ENCODE measurements around the gene OVAAL.
"Not testable (repeated sequence)": the region's sequence is repeated elsewhere in the genome, so short reads cannot be mapped to it uniquely, and the experiment has no call there.

Gene OVAAL

DNA sequence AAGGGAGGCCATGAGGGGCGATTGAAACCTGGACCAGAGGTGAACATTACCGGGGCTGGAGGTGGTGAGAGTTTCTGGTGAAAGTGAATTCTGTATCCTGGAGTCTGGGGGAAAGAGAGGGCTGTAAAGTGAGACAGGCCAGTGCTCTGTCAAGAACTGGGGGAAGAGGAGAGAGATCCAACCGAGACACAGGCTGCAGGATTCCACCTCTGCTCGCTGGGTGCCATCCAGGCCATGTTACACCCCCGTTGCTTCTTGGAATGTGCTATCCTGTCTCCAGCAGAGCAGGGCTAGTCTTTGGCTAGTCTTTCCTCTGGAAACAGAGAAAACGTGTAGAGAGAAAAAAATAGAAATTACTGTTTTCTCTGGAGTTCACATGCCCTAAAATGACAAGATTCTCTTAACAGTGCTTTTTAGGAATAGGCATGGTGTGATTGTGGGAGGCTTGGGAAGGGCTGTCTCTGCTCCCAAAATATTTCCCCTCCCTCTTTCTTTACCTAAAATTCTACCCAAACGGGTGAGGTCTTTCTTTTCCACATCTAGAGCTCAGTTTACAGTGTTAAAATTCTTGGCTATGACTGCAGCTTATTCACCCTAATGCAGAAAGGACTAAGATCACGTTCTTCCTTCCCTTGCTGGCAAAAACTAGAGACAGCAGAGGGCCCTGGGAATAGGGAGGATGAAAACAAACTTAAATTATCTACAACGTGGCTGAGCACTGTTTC is 16.5 kb upstream of the OVAAL start:
- no peak for DNase-seq

DNA sequence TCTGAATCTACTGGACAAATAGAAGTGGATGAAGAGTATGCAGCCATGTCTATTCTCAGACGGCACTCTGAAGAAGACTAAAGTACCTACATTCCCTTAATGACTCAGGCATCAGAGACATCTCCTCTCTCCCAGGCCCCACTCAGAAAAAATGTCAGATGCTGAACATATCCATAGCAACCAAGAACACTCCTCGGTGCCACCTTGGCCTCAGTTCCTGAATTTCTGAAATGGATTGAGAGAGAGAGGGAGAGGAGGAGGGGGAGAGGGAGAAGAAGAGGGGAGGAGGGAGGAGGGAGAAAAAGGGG is 16.0 kb upstream of the OVAAL start:
- no peak for DNase-seq

DNA sequence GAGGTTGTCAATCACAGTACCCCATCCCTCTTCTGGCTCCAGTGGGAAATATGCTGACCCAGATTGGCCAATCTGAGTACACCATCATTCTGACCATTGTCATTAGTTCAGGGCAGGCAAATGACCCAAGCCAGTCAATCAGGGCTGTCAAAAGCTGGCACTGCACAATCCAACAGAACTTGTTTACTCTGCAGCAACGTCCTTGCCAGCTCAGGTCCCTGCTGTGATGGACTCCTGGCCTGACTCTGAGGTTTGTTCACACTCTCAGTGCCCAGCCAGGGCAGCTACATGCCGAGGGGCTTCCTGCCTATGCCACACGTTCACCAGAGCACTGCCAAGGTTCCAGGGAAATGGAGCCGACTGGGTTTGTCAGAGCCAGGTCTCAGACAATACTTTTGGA is 14.7 kb upstream of the OVAAL start:
- DNase-seq: no peak

DNA sequence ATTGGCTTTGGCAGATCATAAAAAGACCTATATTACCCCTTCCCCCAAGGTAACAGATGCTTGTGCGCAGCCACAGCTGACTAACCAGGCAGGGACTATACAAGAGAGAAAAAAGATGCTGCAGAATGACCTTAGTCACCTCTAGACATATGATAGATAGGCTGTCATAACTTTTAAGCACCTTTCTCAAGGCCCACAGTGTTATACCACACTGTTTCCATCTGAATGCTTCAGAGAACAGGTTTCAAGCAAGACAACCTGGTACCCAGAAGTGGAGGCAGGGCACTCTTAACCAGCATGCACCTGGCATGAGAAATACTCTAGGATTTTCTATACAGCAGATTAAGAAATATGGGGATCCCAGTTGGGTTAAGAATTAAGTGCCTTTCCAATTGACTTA is 12.8 kb upstream of the OVAAL start:
- DNase-seq: no peak

DNA sequence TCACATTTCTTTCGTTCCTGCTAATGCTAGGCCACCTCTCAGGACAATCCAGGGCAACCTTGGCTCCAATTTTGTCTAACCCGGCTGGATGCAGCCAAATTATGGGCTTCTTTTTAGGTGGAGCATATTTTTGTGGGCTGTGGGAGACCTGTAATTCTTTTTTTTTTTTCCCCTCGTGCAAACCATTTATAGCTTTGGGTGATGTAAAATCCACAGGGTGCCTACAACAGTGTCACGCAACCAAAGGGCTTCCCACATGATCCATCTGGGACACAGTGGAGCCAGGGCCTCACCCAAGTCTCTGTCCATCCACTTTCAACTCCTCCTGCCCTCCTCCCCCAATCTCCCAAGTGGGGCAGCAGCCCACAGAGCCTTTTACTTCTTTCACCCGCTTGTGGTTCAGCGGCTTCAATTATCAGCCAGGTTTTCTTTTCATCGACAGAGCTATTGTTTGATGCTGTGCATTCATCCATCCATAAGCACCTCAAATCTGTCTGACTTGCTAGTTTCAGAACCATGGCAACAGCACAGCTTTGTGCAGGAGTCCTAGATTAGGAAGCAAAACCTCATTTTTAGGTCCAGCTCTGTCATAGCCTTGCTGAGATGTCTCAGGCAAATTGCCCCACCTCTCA is 10.0 kb upstream of the OVAAL start:
- DNase-seq: no peak

DNA sequence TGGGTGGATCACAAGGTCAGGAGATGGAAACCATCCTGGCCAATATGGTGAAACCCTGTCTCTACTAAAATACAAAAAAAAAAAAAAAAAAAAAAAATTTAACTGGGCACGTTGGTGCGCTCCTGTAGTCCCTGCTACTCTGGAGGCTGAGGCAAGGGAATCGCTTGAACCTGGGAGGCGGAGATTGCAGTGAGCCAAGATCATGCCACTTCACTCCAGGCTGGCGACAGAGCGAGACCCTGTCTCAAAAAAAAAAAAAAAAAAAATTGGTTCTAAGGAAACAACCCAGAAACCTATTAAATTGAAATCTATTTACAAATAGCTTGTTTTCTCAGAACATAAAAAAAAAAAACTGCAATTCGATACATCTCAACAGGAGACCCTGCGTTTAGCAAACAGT is 9.0 kb upstream of the OVAAL start:
- not testable (repeated sequence) for DNase-seq

DNA sequence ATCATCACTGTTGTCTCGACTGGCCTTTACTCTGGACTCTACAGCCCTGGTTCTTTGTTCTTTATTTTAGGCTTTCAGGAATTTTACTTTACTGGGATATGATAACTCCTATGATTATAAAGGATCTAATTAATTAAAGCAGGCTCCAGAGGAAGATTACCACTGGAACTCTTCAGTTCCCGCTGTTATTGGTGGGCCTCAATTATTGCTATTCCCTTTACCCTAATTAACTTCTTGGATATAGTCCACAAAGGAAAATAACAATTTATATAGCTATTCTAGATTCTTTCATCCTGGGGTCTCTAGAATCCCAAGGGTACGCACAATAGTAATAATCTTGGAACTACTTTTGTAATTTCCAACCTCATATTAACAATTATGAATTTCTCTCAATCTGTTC is 8.5 kb upstream of the OVAAL start:
- DNase-seq: no peak

DNA sequence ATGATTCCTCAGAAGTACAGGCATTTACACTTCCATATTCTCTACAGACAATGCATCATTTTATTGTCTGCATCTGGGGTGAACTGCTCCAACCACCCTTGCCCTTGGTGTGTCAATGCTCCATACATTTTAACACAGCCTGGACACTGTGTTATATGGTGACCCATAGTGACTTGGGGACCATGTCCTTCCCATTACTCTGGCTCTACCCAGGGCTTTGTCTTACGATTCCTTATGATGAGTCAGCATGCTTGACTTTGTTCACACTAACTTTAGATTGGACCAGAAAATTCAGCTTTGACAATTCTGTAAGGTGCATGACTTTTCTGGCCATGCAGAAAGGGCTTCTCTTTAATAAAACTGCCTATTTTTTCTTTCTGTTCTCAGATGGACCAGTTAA is 6.8 kb upstream of the OVAAL start:
- no peak for DNase-seq

DNA sequence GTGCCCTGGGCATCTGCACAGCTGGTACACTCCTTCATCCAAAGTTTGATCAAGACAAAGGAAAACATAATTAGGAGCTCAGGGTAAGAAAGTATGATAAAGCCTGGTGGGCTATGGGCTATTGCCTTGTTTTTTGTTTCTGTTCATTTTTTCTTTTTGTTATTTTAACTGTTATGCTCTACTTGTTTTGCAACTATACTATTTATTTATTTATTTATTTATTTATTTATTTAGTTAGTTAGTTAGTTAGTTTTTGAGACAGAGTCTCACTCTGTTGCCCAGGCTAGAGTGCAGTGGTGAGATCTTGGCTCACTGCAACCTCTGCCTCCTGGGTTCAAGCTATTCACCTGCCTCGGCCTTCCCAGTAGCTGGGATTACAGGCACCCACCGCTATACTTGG is 5.7 kb upstream of the OVAAL start:
- DNase-seq: not testable (repeated sequence)

DNA sequence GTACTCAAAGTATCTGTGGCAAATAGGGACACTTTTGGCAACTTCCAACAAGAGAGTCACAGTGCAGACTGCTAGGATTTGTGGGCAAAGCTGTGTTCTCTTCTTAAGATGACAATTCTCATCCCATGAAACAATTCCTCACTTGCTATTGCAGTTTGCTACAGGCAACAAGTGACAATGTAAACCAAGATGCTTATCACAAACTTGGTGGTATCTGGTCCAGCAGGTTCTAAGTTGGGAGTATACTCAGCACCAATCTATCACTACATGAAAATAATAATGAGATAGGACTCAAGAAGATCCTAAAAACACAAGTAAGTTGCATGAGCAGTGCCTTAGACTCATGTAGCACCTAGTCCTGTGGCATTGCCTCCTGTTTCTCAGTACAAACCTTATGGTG is 3.4 kb upstream of the OVAAL start:
- no peak for DNase-seq

DNA sequence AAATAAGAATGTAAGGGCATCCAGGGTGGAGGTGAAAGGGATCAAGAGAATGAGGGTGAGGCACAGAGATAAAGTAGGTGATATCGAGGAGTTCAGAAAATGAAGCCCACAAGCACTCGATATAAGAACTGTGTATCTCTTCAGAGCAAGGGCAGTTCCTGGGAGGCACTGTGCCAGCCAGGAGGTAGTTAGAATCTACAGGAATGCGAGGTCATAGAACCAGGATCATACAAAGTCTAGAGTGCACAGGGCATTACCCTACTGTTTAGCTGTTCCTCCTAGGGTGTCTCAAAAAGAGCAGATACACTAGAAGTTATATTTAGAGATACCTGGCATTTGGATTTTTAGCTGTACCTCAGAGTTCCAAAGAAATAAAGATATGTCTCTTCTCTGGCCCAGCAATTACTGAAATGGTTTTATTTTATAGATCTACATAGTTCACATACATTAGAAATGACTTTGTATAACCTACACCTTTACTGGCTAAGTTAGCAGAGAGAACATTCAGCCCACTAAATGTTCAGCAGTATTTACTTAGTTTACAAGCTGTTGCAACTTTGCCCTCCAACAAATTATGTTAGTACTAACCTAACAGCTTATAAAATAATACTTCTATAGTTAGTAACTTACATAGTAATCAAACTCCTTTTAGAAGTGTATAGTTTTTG is 1.6 kb downstream of the OVAAL start:
- DNase-seq: no peak

DNA sequence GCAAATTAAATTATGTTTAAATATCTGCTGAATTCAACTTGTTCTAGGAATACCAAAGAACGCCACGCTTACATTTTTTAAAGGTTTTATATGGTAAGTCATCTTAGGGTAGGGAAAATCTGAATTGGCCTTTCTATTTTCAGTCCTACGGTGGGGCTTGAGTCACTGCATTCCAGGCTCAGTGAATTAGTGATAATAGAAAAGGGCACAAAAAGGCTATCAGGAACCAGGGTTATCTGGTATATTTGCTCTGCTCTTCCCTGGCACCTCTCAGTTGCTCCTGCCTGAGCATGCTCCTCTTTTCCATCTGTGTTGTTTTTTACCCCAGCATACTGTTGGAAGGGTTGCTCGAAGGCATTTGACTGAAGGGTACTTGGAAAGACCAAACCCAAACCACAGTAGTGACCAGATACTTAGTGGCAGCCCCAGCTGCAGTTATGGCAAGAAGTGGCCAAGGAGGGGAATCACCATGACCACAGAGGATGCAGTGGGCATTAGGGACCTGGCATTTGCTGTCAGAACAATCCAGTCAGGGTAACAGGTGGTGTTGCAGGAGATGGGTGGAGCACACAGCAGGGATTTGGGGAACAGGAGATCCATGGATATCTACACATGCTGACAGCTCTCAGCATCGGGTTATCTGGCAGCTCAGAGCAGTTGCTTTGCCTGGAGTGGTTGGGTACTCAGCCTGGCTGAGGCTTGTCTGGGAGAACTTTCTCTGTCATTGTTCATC is 2.3 kb downstream of the OVAAL start:
- DNase-seq: no peak

DNA sequence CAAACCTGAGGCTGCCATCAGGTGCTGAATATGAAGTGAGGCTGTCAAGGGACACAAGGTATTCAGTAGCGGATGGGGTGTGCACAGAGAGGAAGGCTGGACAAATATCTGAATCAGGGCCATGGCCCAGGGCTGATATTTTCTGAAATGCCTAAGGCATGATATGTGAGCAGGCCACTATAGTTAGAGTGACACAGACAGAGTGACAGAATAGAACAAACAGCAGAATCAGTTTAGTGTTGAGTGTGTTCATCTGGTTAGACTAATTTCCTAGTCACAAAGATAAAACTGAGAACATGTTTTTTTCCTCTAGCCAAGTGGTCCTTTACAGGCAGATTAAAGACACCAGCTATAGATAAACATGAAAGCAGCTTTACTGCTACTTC is 3.9 kb downstream of the OVAAL start:
- no peak for DNase-seq

DNA sequence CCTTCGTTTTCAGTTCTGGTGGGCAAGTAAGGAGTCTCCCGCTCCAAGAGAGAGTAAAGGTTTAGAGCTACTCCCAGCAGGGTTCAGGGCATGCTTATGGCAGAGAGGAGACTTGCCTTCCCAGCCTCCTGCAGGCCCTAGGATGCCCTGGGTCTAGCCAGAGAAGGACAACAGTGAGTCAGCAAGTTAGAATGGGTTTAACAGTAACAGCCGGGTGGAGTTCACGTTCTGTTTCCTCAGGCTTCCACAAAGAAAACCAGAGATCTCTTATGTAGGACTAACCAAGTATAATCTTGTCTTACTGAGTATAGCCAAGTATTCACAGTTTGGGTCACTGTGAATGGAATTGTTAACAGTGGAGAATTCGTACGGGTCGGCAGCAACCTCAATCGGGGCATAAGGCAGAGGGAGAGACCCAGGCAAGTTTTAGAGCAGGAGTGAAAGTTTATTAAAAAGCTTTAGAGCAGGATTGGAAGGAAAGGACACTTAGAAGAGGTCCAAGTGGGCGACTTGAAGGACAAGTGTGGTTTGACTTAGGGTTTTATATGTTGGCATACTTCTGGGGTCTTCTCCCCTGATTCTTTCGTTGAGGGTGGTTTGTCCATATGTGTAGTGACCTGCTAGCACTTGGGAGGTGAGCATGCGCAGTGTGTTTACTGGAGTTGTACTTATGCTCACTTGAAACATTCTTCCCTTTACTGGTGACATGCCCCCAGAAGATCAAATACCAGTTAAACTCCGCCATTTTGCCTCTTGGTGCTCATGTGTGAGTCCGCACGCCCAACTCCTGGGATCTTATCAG is 4.5 kb downstream of the OVAAL start:
- DNase-seq: no peak

DNA sequence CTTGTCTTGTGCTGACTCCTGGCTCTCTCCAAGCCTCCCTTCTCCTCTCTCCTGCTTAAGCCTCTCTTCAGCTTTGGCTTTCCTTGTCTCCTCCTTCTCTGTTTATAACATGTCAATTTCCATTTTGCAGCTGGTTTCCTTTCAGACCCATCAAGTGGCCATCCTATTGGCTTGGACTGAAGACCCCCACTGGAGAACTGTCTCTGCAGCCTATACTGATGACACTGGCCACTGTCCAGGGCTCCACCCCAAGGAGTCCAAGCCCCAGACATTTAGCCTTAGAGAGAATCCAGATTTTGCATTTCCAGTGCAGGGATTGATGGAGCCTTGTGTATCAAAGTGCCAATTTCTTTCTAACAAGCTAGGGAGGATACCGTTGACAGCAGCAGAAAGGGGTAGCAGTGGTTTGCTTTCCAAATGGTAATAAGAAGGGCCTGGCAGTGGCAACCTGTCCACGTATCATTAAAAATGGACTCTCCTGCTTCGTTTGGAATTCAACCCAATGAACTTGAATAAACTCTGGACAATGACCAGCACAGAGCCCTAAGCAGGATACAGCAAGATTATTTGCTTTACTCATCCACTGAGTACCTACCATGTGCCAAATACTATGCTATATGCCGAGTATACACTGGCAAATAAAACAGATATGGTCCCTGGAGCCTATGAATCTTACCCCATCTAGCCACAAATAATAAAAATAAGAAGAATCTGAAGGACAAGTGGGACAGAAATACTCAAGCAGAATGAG is 6.5 kb downstream of the OVAAL start:
- no peak for DNase-seq

DNA sequence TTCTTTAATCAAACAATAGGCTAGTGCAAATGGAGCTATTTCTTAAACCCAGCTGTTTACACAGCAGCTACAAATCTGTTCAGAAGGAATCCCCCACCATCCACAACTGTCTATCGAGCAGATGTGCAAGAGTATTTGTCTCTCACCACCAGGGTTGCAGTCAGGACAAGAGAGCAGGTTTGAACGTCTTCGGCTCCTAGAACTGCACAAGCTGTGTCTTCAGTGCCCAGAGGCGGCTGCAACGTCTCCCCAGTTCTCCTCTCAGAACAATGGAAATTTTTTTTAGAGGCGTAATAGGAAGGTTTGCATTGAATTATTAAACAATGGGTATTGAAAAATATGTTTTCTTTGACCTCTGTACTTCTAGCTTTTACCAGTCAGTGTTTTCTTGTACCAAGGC is 7.3 kb downstream of the OVAAL start:
- no peak for DNase-seq

DNA sequence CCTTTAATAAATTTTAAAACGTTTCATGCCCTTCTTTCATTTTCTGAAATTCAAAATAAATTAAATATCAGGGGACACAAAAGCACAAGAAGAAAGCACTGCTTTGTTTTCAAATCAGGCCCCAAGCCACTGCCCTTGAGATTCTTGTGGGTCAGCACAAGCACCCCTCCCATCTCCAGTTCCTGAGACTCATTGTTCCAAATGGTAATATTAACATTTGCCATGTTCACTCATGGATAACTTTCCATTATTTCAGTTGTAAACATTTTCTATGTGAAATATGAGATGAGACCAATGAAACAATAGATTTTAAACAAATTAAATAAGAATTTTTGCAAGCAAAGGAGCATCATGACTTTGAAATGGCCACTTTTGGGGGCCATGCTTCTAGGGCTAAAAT is 7.7 kb downstream of the OVAAL start:
- DNase-seq: no peak

DNA sequence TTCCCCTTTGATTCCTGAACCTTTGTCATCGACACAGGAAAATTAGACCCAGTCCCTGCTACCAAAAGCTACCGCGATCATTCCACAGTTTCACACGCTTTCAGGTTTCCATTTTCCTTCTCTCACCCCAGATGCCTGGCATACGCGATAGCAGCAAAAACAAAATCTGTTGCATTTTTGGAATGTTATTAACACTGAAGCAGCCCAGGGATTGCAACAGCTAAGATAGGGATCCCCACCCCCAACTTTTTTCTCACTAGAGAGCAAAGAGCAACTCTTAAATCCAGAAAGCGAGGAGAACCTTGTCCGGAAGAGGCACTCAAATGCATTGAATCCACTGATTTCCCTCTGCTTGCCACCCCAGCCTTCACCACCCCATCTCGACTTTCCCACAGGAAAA is 8.9 kb downstream of the OVAAL start:
- DNase-seq: no peak

DNA sequence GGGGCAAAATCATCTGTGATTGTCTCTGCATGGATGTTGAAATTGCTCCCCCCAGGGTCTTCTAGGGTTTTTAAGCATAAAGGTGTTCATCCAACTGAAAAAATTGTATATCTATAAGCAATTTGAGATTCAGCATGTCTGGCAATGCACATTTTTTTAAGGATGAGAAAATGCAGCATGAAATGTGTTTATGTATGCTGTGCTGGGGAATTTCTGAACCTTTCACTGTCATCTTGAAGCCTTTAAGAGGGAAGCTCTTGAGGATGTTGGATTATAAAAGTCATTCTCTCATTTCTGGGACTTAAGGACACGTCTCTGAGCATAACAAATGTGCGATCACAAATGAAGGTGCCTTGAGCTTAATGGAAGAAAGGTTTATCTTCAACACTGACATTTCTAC is 9.4 kb downstream of the OVAAL start:
- DNase-seq: no peak

DNA sequence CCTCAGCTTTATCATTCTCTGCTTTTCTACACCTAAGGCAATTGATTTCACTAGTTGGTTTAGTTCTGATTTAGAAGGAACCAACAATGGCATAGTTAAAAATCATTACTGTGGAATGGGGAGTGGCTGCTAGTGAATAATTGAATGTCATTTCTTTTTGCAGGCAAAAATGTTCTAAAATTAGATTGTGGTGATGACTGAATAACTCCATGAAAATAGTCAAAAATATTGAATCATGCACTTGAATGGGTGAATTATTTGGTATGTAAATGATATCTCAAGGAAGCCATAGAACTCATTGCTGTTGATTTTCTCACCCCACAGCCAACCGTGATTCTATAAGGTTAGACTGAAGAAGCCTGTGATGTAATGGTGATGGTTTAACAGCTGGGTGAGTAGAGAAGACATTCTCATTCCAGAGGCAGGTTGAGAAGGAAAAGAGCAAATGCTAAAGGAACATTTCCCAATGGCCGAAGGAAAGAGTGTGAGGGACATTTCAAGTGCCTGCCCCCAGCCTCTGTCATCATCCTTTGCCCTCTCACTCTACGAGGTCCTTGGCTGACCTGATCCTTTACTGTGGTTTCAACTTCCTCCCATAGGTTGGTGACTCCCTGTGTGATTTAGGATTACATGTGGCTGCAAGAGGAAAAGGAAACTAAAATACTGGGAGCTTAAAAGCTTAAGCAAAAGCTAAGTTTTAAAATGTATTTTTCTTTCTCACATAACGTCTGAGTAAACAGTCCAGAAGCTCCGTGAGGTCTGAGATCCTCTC is 12.5 kb downstream of the OVAAL start:
- no peak for DNase-seq

DNA sequence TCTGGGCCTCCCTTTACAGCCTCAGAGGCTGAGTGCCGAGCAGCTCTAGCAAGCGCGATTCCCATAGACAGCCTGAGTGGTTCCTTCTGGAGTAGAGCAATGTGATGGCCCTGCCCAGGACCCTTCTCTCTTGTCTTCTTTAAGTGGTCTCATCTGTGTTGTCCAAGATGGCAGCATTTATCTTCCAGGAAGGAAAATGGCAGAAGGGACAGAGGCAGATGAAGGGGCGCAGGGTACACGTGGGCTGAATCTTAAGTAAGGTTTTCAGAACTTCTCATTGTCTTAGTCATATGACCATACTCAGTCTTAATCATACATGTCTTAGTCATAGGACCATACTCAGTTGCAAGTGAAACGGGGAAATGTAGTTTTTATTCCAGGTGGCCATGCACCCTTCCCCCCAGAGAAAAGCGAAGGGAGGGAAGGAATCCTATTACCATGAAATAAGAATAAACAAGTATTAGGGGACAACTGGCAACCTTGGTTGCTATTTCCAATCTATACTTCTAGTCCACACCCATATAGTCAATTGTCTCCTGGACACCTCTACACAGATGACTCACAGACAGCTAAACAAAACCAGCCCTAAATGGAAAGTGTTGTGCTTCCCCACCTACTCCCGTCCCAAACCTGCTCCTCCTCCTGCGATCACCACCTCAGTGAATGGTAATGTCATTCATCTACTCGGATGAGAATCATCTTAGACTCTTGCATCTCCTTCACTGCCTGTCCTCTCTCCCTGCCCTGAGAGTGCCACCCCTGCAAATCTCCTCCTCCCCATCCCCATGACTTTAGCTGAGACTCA is 13.3 kb downstream of the OVAAL start:
- DNase-seq: peak; percentile 47 to 63

Measured in activated CD4-positive, alpha-beta T cell treated with anti-CD3 and anti-CD28 coated beads, Interleukin-2, amount 50 U/mL, for 48 hours (primary cell).